ENCODE measurements around the gene CCNI2.
"Not testable (repeated sequence)": the region's sequence is repeated elsewhere in the genome, so short reads cannot be mapped to it uniquely, and the experiment has no call there.

CCNI2 gene

DNA sequence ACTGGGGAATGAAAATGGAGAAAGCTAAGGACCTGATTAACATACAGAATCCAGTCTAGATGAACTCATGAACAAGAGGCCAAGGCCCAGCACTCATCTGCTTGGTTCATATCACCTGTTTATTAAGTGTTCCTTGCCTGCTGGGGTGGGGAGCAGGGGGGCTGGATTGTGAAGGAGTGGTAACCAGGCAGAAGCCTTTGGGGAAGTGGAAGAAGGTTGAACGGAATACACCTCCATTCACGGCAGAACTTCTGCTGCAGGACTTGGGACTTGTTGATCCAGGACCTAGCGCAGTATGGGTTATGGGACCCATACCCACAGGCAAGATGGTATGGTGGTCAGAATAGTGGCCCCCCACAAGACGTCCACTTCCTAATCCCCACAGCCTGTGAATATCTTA lies 38.6 kb downstream of the CCNI2 start:
- Histone ChIP-seq H3K4me3 (ENCODE audit: low read length) (no peak overlapping the region), H3K27me3 (ENCODE audit: insufficient read depth, low read length) (peaks cover 7% of the 10 kb centered on the region), H3K4me1 (ENCODE audit: insufficient read depth, low read length) (no peaks in the 10 kb centered on the region), H3K36me3 (ENCODE audit: insufficient read depth, low read length) (no peaks in the 10 kb centered on the region), H3K9ac (ENCODE audit: low read depth, low read length) (no peak overlapping the region), H3K9me3 (ENCODE audit: insufficient read depth, low read depth, low read length) (no peaks in the 10 kb centered on the region), H3K27ac (ENCODE audit: low read depth, low read length) (no peak overlapping the region)
- WGBS: 91% methylated on average over 3 of the region's 4 CpGs

DNA sequence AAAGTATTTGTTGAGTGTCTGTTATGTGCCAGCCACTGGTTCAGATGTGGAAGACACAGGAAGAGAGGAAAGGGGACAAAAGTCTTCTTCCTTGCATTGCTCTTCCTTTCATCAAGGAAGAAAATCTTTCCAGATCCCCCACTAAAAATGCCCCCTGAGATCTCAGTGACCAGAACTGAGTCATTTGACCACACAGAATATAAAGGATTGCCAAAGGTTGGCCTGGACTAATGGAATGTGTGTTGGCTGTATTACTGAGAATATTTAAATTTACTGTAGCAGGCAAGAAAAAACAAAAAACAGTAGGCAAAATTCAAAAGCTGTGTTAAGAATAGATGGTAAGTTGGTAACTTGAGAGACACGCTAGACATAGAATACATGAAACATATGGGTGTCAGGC lies 39.9 kb downstream of the CCNI2 start:
- H3K27ac ChIP-seq (ENCODE audit: low read depth, low read length): no peak overlapping the region

DNA sequence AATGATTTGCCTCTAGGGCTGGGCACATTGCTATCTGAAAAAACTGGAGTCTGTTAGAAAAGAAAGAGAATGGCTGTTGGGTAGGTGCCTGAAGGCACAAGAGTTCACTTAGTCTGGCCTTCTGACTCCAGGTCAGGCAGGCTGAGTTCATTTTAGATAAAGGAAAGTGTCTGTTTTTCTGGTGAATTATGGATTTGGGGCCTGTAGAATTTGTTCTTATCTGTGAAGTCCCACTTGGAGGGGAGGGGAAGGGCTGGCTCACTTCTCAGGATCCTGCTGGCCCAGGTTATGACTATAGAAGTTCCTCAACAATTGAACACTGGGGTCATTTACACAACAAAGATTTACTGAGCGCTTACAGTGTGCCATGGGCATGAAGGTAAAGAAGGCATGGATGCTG lies 41.3 kb downstream of the CCNI2 start:
- Histone ChIP-seq H3K4me1 (ENCODE audit: insufficient read depth, low read length) (no peaks in the 10 kb centered on the region), H3K9me3 (ENCODE audit: insufficient read depth, low read depth, low read length) (no peaks in the 10 kb centered on the region), H3K4me3 (ENCODE audit: low read length) (no peak overlapping the region), H3K9ac (ENCODE audit: low read depth, low read length) (no peak overlapping the region), H3K36me3 (ENCODE audit: insufficient read depth, low read length) (no peaks in the 10 kb centered on the region), H3K27ac (ENCODE audit: low read depth, low read length) (no peak overlapping the region), H3K27me3 (ENCODE audit: insufficient read depth, low read length) (no peaks in the 10 kb centered on the region; the same call in 1 of the 2 replicates)
- WGBS: 92% methylated on average over 1 of the region's 1 CpG

More for the DNA sequence above, 39.9 kb downstream of the CCNI2 start:
- Histone ChIP-seq H3K9me3 (ENCODE audit: insufficient read depth, low read depth, low read length) (no peaks in the 10 kb centered on the region), H3K9ac (ENCODE audit: low read depth, low read length) (no peak overlapping the region), H3K27me3 (ENCODE audit: insufficient read depth, low read length) (peaks cover 2% of the 10 kb centered on the region; the same call in 1 of the 2 replicates), H3K36me3 (ENCODE audit: insufficient read depth, low read length) (no peaks in the 10 kb centered on the region), H3K4me1 (ENCODE audit: insufficient read depth, low read length) (no peaks in the 10 kb centered on the region), H3K4me3 (ENCODE audit: low read length) (no peak overlapping the region)
- WGBS: 95% methylated on average over 1 of the region's 1 CpG

DNA sequence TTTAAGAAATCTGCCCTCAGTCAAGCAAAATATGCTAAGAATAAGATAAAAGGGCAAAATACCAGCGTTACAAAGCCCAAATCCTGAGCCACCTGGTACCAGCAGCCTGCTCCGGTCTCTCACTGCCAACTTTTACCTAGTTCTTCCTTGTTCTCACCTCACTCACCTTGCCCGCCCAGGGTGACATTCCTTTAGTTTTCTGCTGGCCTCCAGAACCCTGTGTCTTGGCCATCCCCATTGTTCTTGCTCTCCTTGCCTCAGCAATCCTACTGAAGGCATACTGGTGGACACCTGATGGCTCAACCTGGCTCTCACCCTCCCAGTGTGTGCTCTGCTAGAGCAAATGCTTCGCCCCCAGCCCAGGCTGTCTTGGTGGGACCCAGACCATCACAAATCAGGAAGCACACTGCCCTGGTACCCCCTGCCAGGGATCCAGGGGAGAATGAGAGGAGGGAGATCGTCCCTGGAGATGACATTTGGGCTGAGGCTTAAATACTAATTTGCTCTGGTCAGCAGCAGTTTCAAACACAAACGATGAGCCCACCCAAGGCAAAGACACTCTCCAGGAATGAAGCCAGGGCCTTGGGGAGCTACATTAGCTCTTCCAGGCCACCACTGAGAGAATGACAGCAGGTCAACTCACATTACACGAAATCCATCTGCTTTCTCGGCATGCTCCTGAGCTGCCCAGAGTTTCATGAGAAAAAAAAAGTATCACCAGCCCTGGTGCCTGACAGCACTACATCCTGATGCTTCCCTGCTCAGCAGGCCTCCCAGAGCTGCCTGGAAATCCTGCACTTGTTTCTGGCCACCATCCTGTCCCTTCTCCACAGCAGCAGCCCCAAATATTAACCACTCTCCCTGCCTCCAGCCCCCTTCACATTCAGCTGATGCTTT lies 42.0 kb downstream of the CCNI2 start:
- 81% methylated on average over 8 of the region's 8 CpGs for WGBS
- H3K4me1 ChIP-seq (ENCODE audit: insufficient read depth, low read length): no peaks in the 10 kb centered on the region

DNA sequence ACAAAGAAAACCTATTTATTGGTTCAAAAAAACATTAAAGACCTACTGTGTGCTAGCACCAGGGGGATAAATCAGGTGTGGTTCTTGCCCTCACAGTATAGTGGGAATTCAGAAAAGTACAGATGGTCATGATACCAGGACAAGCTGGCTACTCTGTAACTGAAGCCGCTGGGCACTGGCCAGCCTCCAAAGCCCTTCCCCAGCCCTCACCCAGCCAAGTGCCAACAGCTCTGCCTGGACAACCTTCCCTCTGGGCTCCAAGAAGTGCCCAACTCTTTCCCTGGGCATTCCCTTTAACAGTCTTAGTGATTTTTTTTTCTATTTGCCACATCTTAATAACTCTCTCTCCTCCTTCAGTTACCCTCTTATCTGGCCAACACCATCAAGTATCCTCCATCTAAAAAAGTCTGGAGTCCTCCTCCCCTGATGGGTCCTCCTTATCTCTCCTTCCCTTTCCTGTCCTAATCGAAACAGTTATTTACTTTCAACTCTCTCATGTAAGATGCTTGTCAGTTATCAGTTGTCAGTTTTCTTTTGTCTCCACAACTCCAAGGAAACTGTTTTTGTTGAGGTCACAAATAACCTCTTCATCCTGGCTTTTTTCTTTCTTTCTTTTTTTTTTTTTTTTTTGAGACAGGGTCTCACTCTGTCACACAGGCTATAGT lies 43.1 kb downstream of the CCNI2 start:
- H3K9me3 ChIP-seq (ENCODE audit: insufficient read depth, low read depth, low read length): no peaks in the 10 kb centered on the region
- 94% methylated on average over 2 of the region's 2 CpGs for WGBS
- no peak overlapping the region for H3K27ac ChIP-seq (ENCODE audit: low read depth, low read length)
- H3K36me3 ChIP-seq (ENCODE audit: insufficient read depth, low read length): no peaks in the 10 kb centered on the region
- no peaks in the 10 kb centered on the region; the same call in 1 of the 2 replicates for H3K27me3 ChIP-seq (ENCODE audit: insufficient read depth, low read length)
- no peaks in the 10 kb centered on the region for H3K4me1 ChIP-seq (ENCODE audit: insufficient read depth, low read length)
- H3K4me3 ChIP-seq (ENCODE audit: low read length): no peak overlapping the region
- H3K9ac ChIP-seq (ENCODE audit: low read depth, low read length): no peak overlapping the region

More for the DNA sequence above, 42.0 kb downstream of the CCNI2 start:
- H3K36me3 ChIP-seq (ENCODE audit: insufficient read depth, low read length): no peaks in the 10 kb centered on the region
- H3K9ac ChIP-seq (ENCODE audit: low read depth, low read length): no peak overlapping the region
- H3K9me3 ChIP-seq (ENCODE audit: insufficient read depth, low read depth, low read length): no peaks in the 10 kb centered on the region
- H3K4me3 ChIP-seq (ENCODE audit: low read length): no peak overlapping the region
- no peaks in the 10 kb centered on the region; the same call in 1 of the 2 replicates for H3K27me3 ChIP-seq (ENCODE audit: insufficient read depth, low read length)
- no peak overlapping the region for H3K27ac ChIP-seq (ENCODE audit: low read depth, low read length)

DNA sequence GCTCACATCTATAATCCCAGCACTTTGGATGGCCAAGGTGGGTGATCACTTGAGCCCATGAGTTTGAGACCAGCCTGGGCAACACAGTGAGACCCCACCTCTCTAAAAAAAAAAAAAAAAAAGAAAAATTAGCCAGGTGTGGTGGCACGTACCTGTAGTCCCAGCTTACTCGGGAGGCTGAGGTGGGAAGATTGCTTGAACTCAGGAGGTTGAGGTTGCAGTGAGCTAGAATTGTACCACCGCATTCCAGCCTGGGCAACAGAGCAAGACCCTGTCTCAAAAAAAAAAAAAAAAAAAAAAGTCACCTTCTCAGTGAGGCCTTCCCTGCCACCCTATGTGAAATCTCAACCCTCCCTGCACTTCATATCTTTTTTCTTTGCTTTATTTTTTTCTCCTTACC lies 43.8 kb downstream of the CCNI2 start:
- Histone ChIP-seq H3K27ac (ENCODE audit: low read depth, low read length) (no peak overlapping the region), H3K9me3 (ENCODE audit: insufficient read depth, low read depth, low read length) (no peaks in the 10 kb centered on the region), H3K36me3 (ENCODE audit: insufficient read depth, low read length) (no peaks in the 10 kb centered on the region), H3K9ac (ENCODE audit: low read depth, low read length) (no peak overlapping the region), H3K27me3 (ENCODE audit: insufficient read depth, low read length) (no peaks in the 10 kb centered on the region), H3K4me1 (ENCODE audit: insufficient read depth, low read length) (no peaks in the 10 kb centered on the region), H3K4me3 (ENCODE audit: low read length) (no peak overlapping the region)
- 98% methylated on average over 3 of the region's 3 CpGs for WGBS

DNA sequence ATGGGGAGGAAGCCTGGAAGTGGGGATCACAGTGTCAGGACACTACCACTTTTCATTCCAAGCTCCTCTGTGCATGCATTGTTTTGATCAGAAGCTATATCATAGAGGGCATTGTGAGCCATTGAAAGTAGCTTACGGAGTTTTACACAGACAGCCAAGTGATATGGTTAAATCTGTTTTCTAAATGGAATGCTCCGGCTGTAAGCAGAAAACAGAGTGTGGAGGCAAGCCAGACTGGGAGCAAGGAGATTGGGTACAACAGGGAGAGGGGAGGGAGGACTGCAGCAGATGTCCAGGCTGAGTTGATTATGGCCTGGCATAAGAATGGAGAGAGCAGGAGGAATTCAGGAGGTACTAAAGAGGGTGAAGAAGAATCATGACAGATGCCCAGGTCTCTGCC lies 50.4 kb downstream of the CCNI2 start:
- H3K27me3 ChIP-seq (ENCODE audit: insufficient read depth, low read length): no peaks in the 10 kb centered on the region; the same call in 1 of the 2 replicates
- no peaks in the 10 kb centered on the region for H3K36me3 ChIP-seq (ENCODE audit: insufficient read depth, low read length)
- no peak overlapping the region for H3K9ac ChIP-seq (ENCODE audit: low read depth, low read length)
- 95% methylated on average over 2 of the region's 2 CpGs for WGBS
- no peaks in the 10 kb centered on the region for H3K9me3 ChIP-seq (ENCODE audit: insufficient read depth, low read depth, low read length)
- no peak overlapping the region for H3K27ac ChIP-seq (ENCODE audit: low read depth, low read length)
- H3K4me1 ChIP-seq (ENCODE audit: insufficient read depth, low read length): no peaks in the 10 kb centered on the region
- no peak overlapping the region for H3K4me3 ChIP-seq (ENCODE audit: low read length)

DNA sequence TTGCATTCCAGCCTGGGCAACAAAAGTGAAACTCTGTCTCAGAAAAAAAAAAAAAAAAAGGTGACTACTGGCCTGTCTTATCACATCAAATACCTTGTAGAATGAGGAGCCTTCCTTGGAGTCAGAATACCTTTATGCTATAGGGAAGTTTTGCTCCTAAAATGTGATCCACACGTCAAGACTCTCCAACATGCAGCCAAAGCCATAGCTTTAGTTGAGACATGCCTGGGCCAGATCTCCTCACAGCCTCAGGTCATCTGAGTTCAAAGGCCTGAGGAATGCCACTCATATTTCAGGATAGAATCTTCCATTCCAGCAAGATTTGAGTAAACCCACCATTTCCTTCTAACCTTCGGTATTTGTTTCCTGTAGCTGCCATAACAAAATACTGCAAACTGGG lies 52.2 kb downstream of the CCNI2 start:
- no peak overlapping the region for H3K4me3 ChIP-seq (ENCODE audit: low read length)
- no peaks in the 10 kb centered on the region for H3K36me3 ChIP-seq (ENCODE audit: insufficient read depth, low read length)
- no peaks in the 10 kb centered on the region for H3K9me3 ChIP-seq (ENCODE audit: insufficient read depth, low read depth, low read length)
- no peak overlapping the region for H3K9ac ChIP-seq (ENCODE audit: low read depth, low read length)
- WGBS: 89% methylated on average over 2 of the region's 2 CpGs
- no peaks in the 10 kb centered on the region; the same call in 1 of the 2 replicates for H3K27me3 ChIP-seq (ENCODE audit: insufficient read depth, low read length)
- H3K27ac ChIP-seq (ENCODE audit: low read depth, low read length): no peak overlapping the region
- H3K4me1 ChIP-seq (ENCODE audit: insufficient read depth, low read length): no peaks in the 10 kb centered on the region

DNA sequence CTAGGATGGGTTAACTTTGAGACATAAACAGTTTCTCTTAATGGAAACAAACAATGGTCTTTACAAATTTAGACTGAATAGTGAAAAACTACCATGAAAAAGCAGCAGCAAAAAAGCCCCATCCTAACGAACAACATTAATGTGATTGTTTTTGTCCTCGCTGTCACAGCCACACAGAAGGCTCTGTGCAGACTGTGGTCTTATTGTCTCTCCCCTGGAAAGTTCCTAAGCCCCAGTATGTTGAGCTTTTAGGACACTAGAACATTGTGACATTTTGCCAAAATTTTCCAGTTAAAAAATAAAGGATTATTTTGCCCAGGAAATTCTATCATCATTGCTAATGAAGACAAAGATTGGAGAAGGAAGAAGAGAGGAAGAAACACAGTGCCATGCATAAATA lies 53.3 kb downstream of the CCNI2 start:
- H3K9ac ChIP-seq (ENCODE audit: low read depth, low read length): no peak overlapping the region
- H3K27ac ChIP-seq (ENCODE audit: low read depth, low read length): no peak overlapping the region
- H3K4me1 ChIP-seq (ENCODE audit: insufficient read depth, low read length): no peaks in the 10 kb centered on the region
- 84% methylated on average over 2 of the region's 2 CpGs for WGBS
- H3K4me3 ChIP-seq (ENCODE audit: low read length): no peak overlapping the region
- no peaks in the 10 kb centered on the region for H3K9me3 ChIP-seq (ENCODE audit: insufficient read depth, low read depth, low read length)
- H3K36me3 ChIP-seq (ENCODE audit: insufficient read depth, low read length): no peaks in the 10 kb centered on the region
- no peaks in the 10 kb centered on the region; the same call in 1 of the 2 replicates for H3K27me3 ChIP-seq (ENCODE audit: insufficient read depth, low read length)

DNA sequence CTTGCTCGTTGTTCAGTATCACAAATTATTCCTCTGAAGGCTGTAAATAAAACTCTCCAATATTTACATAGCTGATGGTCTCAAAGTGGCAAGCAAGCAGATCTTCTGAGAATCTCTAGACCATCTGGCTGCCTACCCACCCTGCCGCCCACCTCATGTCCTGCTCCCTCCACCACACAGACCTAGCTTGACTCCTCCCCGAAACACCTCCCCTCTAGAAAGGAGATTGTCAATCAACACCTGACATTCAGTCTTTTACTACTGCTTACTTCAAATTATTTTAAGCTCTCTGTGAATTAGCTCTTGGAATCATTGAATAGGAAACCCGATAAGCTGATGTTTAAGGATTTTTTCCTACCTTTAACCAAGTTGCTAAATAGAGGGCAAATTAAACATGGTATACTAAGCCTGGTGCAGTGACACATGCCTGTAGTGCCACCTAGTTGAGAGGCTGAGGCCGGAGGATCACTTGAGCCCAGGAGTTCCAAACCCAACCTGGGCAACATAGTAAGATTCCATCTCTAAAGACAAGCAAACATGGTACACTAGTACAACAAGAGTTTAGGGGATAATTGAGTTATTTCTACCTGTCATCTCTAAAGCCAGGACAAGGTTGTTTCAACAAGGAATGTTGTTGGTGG lies 54.9 kb downstream of the CCNI2 start:
- Histone ChIP-seq H3K27me3 (ENCODE audit: insufficient read depth, low read length) (no peaks in the 10 kb centered on the region; the same call in 1 of the 2 replicates), H3K4me3 (ENCODE audit: low read length) (no peak overlapping the region), H3K36me3 (ENCODE audit: insufficient read depth, low read length) (no peaks in the 10 kb centered on the region), H3K4me1 (ENCODE audit: insufficient read depth, low read length) (peaks cover 3% of the 10 kb centered on the region), H3K9ac (ENCODE audit: low read depth, low read length) (no peak overlapping the region), H3K27ac (ENCODE audit: low read depth, low read length) (no peak overlapping the region), H3K9me3 (ENCODE audit: insufficient read depth, low read depth, low read length) (no peaks in the 10 kb centered on the region)
- 92% methylated on average over 5 of the region's 5 CpGs for WGBS

DNA sequence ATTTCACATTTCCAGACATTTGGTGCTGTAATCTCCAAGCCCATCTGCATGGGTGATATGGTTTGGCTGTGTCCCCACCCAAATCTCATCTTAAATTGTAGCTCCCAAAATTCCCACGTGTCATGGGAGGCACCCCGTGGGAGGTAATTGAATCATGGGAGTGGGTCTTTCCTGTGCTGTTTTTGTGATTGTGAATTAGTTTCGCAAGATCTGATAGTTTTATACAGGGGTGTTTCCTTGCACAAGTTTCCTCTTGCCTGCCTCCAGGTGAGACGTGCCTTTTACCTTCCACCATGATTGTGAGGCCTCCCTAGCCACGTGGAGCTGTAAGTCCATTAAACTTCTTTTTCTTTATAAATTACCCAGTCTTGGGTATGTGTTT lies 55.5 kb downstream of the CCNI2 start:
- H3K4me3 ChIP-seq (ENCODE audit: low read length); H3K36me3 ChIP-seq (ENCODE audit: insufficient read depth, low read length); H3K4me1 ChIP-seq (ENCODE audit: insufficient read depth, low read length); H3K9me3 ChIP-seq (ENCODE audit: insufficient read depth, low read depth, low read length); H3K27ac ChIP-seq (ENCODE audit: low read depth, low read length); H3K27me3 ChIP-seq (ENCODE audit: insufficient read depth, low read length); H3K9ac ChIP-seq (ENCODE audit: low read depth, low read length): not testable (repeated sequence)
- WGBS: 88% methylated on average over 5 of the region's 5 CpGs
